Sigmoid colon (tissue), 7 donors: ENCODE data around the gene MIX23. TPM values are rescaled to one million over a fixed set of nuclear protein-coding genes. Genes with fewer than 3 reads are reported as not detected.

Experiments used
- DNase-seq: peaks from one replicate; pipeline ENCODE4 v3.0.0-alpha.2; 2019
- H3K27ac ChIP-seq, 4 donors: fragments of 200-600 bp; sonication (generic); one replicate each; pipeline ENCODE4 v1.5.1; 2016 to 2019; ENCODE audit warnings: mild to moderate bottlenecking in 1 of 4
- H3K27me3 ChIP-seq, 3 donors: fragments of 200-600 bp; sonication (generic); one replicate each; pipeline ENCODE4 v1.5.1; 2019; ENCODE audit warnings: mild to moderate bottlenecking in 1 of 3
- H3K36me3 ChIP-seq, 4 donors: fragments of 200-600 bp; sonication (generic); one replicate each; pipeline ENCODE4 v1.5.1; 2016 to 2019
- H3K4me1 ChIP-seq, 4 donors: fragments of 200-600 bp; sonication (generic); one replicate each; pipeline ENCODE4 v1.5.1; 2017 to 2019
- H3K4me3 ChIP-seq, 4 donors: fragments of 200-600 bp; sonication (generic); one replicate each; pipeline ENCODE4 v1.5.1; 2017 to 2019; ENCODE audit warnings: mild to moderate bottlenecking in 2 of 4, moderate library complexity in 1 of 4
- H3K9me3 ChIP-seq, 4 donors: fragments of 200-600 bp in 3 of 4; sonication (generic) in 3 of 4; one replicate each; pipeline versions ENCODE4 v1.5.1 to v1.6.1; 2013 to 2019
- CTCF ChIP-seq, 4 experiments: fragments of 450-650 bp in 3 of 4; fragments of 200-600 bp in 1 of 4; IDR thresholded peaks; one replicate each; pipeline ENCODE4 v1.5.1; 2016 to 2019; ENCODE audit warnings: antibody characterized with exemption in 4 of 4, mild to moderate bottlenecking in 3 of 4, moderate library complexity in 2 of 4
- EP300 ChIP-seq, 4 donors: sonication (generic); formaldehyde crosslinking; IDR thresholded peaks; one replicate each; pipeline ENCODE4 v1.6.1; 2017; ENCODE audit warnings: antibody characterized with exemption in 4 of 4
- POLR2A ChIP-seq, 2 donors: fragments of 450-650 bp; IDR thresholded peaks; one replicate each; pipeline ENCODE4 v1.6.1; 2016; ENCODE audit warnings: antibody characterized with exemption in 2 of 2, mild to moderate bottlenecking in 2 of 2, moderate library complexity in 2 of 2
- POLR2AphosphoS5 ChIP-seq, 4 donors: sonication (generic); formaldehyde crosslinking; IDR thresholded peaks; one replicate each; pipeline ENCODE4 v1.6.1; 2017; ENCODE audit warnings: antibody characterized with exemption in 4 of 4
- WGBS, 2 donors: extraction: QIAGEN DNeasy Blood & Tissue Kit; methylation state at CpG; one replicate each; pipeline ENCODE4 v1.1.7; 2013; 5-methylcytosine and 5-hydroxymethylcytosine counted together
- intact Hi-C: fragments of 100-400 bp; cut with DNase I; formaldehyde crosslinking; loops from one replicate; pipeline ENCODE4 v1.15.1; 2023
- polyA plus RNA-seq, 3 donors: library from polyadenylated mRNA; stranded (reverse); fragments of 200-250 nt; gene quantifications; one replicate each; pipeline ENCODE4 v1.2.3, GENCODE V29; 2013
- total RNA-seq, 4 donors: library from RNA; depleted of rRNA; stranded (reverse); fragments of >200 nt; gene quantifications; one replicate each; pipeline ENCODE4 v1.1.0, GENCODE V29; 2016
- donor health status: healthy with polysubstance abuse.
- donor health status: Bipolar disorder and iron deficiency.
- donor health status: healthy.

Gene MIX23
- total and polyA plus RNA-seq, 7 donors = 8.2 to 49.2 (median 24.8) TPM

- WGBS, 2 donors = 75 to 78% methylated on average over 2 of the region's 2 CpGs
- Histone ChIP-seq H3K27me3 (no peaks in the 10 kb centered on the region), H3K9me3 (no peaks in the 10 kb centered on the region), H3K36me3 (peaks cover 0 to 37% (median 8%) of the 10 kb centered on the region in 4 donors), H3K4me3 (no peak overlapping the region), H3K4me1 (no peaks in the 10 kb centered on the region), H3K27ac (no peak overlapping the region)
- DNase-seq = no peak
- no peak for TF ChIP-seq EP300 (IDR thresholded peaks at IDR 0.05)
- TF ChIP-seq POLR2AphosphoS5 (IDR thresholded peaks at IDR 0.05) = no peak
- no peak for TF ChIP-seq CTCF (IDR thresholded peaks at IDR 0.05)
- TF ChIP-seq POLR2A (IDR thresholded peaks at IDR 0.05) = no peak
- intact Hi-C loops = loop anchor here (10.0 kb wide), 1 partner anchor 813 kb away; the partner anchor contains the start of gene POLQ
Observed at GRCh38 chr3:122357828-122358702, 25.0 kb downstream of the MIX23 start.

GRCh38 chr3:122356402-122356801 lies 26.6 kb downstream of the MIX23 start:
- TF ChIP-seq EP300 (IDR thresholded peaks at IDR 0.05) = no peak
- peak in 2 of 4 experiments; percentile 28 to 34 for TF ChIP-seq CTCF (IDR thresholded peaks at IDR 0.05)
- 61 to 79% methylated on average over 4 of the region's 4 CpGs for WGBS, 2 donors
- Histone ChIP-seq H3K27ac (no peak overlapping the region), H3K36me3 (peaks cover 0 to 21% (median 2%) of the 10 kb centered on the region in 4 donors), H3K27me3 (no peaks in the 10 kb centered on the region), H3K4me3 (no peak overlapping the region), H3K9me3 (no peaks in the 10 kb centered on the region), H3K4me1 (no peaks in the 10 kb centered on the region)
- intact Hi-C loops = loop anchor here (10.0 kb wide), 1 partner anchor 812 kb away; the partner anchor contains the start of gene POLQ
- DNase-seq = no peak

- Histone ChIP-seq H3K27ac (no peak overlapping the region), H3K36me3 (peaks cover 0 to 13% (median 2%) of the 10 kb centered on the region in 4 donors), H3K27me3 (no peaks in the 10 kb centered on the region), H3K4me3 (no peak overlapping the region), H3K4me1 (no peaks in the 10 kb centered on the region), H3K9me3 (no peaks in the 10 kb centered on the region)
- DNase-seq = no peak
- 42 to 43% methylated on average over 4 of the region's 4 CpGs for WGBS, 2 donors
- no peak for TF ChIP-seq POLR2AphosphoS5 (IDR thresholded peaks at IDR 0.05)
- TF ChIP-seq POLR2A (IDR thresholded peaks at IDR 0.05) = no peak
- TF ChIP-seq CTCF (IDR thresholded peaks at IDR 0.05) = no peak
- no peak for TF ChIP-seq EP300 (IDR thresholded peaks at IDR 0.05)
- intact Hi-C loops = loop anchor here (10.0 kb wide), 1 partner anchor 811 kb away; the partner anchor contains the start of gene POLQ
Observed at GRCh38 chr3:122355612-122356011, 27.4 kb downstream of the MIX23 start.

GRCh38 chr3:122353893-122354401 lies 29.1 kb downstream of the MIX23 start:
- intact Hi-C loops = loop anchor here (10.0 kb wide), 1 partner anchor 809 kb away; the partner anchor contains the start of gene POLQ
- Histone ChIP-seq H3K9me3 (no peaks in the 10 kb centered on the region), H3K4me3 (no peak overlapping the region), H3K27ac (no peak overlapping the region), H3K27me3 (no peaks in the 10 kb centered on the region), H3K36me3 (peaks cover 0 to 9% (median 2%) of the 10 kb centered on the region in 4 donors), H3K4me1 (no peaks in the 10 kb centered on the region)
- 97 to 99% methylated on average over 1 of the region's 1 CpG for WGBS, 2 donors
- no peak for DNase-seq
- TF ChIP-seq EP300 (IDR thresholded peaks at IDR 0.05) (no peak), POLR2A (IDR thresholded peaks at IDR 0.05) (no peak), POLR2AphosphoS5 (IDR thresholded peaks at IDR 0.05) (no peak), CTCF (IDR thresholded peaks at IDR 0.05) (no peak)
